Epithelial cell of proximal tubule (primary cell): ENCODE measurements around the gene PIK3R5. TPM values are rescaled to one million over a fixed set of nuclear protein-coding genes. Genes with fewer than 3 reads are reported as not detected.

ENCODE experiments used
- DNase-seq: peaks from one replicate; pipeline ENCODE4 v3.0.0-alpha.2; 2011; ENCODE audit warnings: low read depth
- H3K4me3 ChIP-seq: 2 replicates; pipeline ENCODE4 v1.5.1; 2011; ENCODE audit warnings: low read depth, mild to moderate bottlenecking, low read length
- total RNA-seq: library from RNA; depleted of rRNA; stranded (reverse); fragments of >200 nt; gene quantifications from 2 replicates; pipeline ENCODE4 v1.2.3, GENCODE V29; 2015
- TF ChIP-seq, protein P1 (sequence below): conservative IDR thresholded peaks from 2 replicates; pipeline ENCODE4 v1.5.1; 2012; ENCODE audit warnings: low read depth, mild to moderate bottlenecking, low read length

The PIK3R5 gene
- total RNA-seq, 1 donor from 2014 or later, result 0.12 TPM

DNA sequence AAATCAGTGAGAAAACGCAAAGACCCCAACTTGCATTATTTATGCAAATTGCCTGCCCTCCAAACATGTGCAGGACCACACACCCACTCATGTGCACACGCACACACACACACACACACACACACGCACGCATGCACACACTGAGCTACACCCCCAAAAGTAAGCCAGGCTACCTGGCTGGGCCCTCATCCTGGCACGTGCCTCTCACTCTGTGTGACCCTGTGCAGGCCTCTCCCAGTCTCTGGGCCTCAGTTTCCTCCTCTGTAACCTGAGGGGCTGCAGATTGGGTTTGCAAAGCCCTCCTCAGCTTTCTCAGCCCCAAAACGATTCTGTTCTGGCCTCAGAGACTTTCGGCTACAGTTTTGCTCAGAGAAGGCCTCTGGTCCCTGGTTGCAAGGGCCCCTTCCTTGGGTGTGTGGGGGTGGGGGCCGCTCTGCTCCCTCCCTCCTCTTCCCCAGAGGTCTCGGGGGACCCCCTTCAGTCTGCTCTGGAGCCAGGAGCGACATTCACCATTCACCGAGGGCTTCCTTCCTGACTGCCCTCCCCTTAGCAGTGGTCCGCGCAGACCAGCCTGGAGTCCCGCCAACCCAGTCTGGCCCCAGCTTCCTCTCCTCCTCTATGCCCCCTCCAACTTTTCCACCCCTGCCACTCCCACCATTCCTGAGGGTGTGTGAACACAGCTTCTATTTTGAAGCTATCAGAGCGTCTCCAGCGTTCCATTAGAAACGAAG is 92.6 kb downstream of the PIK3R5 start:
- no peak for DNase-seq
- H3K4me3 ChIP-seq, result no peak overlapping the region
- TF ChIP-seq, protein P1, sequence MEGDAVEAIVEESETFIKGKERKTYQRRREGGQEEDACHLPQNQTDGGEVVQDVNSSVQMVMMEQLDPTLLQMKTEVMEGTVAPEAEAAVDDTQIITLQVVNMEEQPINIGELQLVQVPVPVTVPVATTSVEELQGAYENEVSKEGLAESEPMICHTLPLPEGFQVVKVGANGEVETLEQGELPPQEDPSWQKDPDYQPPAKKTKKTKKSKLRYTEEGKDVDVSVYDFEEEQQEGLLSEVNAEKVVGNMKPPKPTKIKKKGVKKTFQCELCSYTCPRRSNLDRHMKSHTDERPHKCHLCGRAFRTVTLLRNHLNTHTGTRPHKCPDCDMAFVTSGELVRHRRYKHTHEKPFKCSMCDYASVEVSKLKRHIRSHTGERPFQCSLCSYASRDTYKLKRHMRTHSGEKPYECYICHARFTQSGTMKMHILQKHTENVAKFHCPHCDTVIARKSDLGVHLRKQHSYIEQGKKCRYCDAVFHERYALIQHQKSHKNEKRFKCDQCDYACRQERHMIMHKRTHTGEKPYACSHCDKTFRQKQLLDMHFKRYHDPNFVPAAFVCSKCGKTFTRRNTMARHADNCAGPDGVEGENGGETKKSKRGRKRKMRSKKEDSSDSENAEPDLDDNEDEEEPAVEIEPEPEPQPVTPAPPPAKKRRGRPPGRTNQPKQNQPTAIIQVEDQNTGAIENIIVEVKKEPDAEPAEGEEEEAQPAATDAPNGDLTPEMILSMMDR, result no peak

DNA sequence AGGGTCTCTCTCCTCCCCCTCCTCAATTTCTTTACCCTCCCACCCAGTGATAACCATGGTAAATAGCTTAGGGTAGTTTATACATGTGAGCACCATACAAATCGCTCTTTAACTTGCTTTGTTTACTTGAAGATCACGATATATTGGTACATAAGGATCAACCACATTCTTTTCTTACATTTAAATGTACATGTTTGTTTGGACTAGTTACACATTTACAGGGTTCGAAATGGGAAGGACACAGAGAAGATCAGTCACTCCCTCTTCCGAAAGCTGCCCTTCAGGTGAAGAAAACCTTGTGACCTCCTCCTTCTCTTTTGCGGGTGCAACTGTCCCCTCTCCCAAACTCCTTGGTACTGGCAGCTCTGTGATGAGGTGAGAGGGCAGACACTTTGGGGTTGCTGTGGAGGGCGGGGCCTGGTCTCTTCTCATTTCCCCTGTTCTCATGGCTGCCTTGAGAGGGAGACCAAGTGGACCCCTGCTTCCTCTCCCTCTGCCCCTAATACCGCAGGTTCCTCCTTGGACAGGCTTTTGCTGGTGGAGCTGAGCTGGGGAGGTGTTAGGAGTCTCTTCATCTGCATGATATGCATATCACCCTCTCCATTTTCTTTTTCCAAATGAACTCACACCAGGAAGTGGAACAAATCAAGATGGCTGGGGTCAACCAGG is 93.3 kb downstream of the PIK3R5 start:
- no peak overlapping the region for H3K4me3 ChIP-seq
- TF ChIP-seq, protein P1, result no peak
- DNase-seq, result no peak

DNA sequence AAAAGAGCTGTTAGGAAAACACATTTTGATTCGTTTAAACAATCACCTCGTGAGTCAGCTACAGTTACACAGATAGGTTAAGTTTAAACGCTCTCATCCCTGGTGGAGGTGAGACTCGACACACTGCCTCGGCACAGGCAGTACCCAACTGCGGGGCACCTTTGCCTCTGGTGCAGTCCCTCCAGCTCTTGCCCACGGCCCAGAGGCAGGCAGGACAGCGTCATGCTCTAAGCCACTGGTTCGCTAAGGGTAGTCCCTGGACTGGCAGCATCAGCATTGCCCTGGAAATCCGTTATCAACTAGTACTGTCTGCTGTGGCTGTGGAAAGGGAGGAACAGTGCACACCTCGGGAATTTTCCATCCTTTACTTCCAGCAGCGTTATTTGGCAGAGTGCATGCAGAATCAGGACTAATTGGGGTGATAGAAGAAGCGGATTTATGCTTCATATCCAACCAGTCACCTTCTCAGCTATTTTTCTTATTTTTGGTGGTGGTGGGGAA is 94.4 kb downstream of the PIK3R5 start:
- H3K4me3 ChIP-seq, result no peak overlapping the region
- DNase-seq, result no peak
- TF ChIP-seq, protein P1, result no peak

- no peak for DNase-seq
- TF ChIP-seq, protein P1, result no peak
- H3K4me3 ChIP-seq, result no peak overlapping the region
Observed at GRCh38 chr17:8870406-8871040, 95.0 kb downstream of the PIK3R5 start.

DNA sequence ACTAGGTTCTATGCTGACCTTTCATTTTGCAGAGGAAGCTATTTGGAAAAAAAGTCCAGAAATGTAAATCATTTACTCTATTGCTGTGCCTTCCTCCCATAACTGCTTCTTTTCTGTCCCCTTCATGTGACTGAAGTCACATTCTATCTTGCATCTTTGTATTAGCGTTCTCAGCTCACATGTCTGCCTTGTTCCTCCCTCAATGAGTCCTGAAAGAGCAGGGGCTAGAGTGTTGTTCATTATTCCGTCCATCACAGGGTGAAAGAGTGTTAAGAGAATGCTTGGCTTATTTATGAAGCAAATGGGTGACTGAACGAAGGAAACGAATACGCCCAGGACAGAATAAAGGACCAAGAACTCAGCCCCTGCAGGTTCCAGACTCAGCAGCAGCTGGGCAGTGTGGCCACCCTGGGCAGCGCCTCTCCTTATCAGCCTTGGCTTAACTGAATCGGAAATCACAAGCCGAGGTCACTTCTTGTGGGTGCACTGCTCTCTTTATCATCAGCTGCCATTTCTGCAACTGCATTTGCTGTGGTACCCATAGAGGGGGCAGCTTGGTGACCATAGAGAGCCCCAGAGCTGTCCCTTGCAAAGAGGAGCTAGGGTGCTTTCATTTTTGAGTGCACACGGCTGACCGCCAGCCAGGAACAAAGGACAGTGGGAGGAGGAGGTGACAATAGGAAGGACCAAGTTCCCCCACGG is 96.2 kb downstream of the PIK3R5 start:
- H3K4me3 ChIP-seq, result no peak overlapping the region
- no peak for DNase-seq
- TF ChIP-seq, protein P1, result no peak

DNA sequence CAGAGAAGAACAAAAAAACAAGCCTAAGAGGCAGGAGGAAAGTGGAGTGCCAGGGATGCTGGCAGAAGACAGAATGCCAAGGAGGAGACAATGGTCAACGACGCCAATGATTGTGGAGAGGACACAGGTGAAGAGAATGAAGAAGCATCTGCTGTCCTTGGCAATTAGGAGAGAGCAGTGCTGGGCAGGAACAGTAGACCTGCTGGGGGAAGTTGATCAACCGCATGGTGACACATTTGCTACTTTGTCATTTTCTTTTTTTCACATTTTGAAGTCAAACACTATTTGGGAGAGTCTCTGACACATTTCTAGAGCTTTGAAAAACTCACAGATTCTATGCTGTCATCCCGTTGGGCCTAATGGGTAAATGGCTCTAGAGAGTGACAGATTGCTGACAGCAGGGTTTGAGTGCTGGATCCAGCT is 97.0 kb downstream of the PIK3R5 start:
- TF ChIP-seq, protein P1, result no peak
- H3K4me3 ChIP-seq, result no peak overlapping the region
- no peak for DNase-seq
